SK-N-SH (cell line): ENCODE measurements around the gene AUTS2. TPM values are rescaled to one million over a fixed set of nuclear protein-coding genes. Genes with fewer than 3 reads are reported as not detected.

Experiments
- CTCF ChIA-PET: fragments of 300-600, 350-600 bp; formaldehyde crosslinking; extraction: SDS; loops from one replicate; lab custom pipeline; 2021; lab: Yijun Ruan, JAX
- POLR2A ChIA-PET: fragments of 350-600 bp; sonication (Branson Sonifier 250); formaldehyde crosslinking; extraction: SDS; loops from one replicate; lab custom pipeline; 2020; ENCODE audit warnings: antibody characterized with exemption, inconsistent platforms; lab: Yijun Ruan, JAX
- DNase-seq: peaks from one replicate; pipeline ENCODE4 v3.0.0; 2012
- H2AFZ ChIP-seq: fragments of 200-600 bp; sonication (generic); 2 replicates; pipeline ENCODE4 v1.8.1; 2016; ENCODE audit warnings: antibody characterized with exemption, mild to moderate bottlenecking, low read depth
- H3F3A ChIP-seq: fragments of 200-600 bp; sonication (generic); replicated peaks from 2 replicates; pipeline ENCODE3; 2016; ENCODE audit warnings: antibody characterized with exemption, mild to moderate bottlenecking; ENCODE audit not compliant: insufficient read depth
- H3K27ac ChIP-seq, 2 experiments: fragments of 200-500 bp in 1 of 2; fragments of 200-600 bp in 1 of 2; sonication (Bioruptor generic) in 1 of 2; sonication (generic), shearing (Covaris generic) in 1 of 2; 2 replicates each; pipeline versions ENCODE4 v1.5.1 to v1.6.1; 2014 to 2016; ENCODE audit warnings: low read depth in 2 of 2, inconsistent platforms in 1 of 2, low read length in 1 of 2, mild to moderate bottlenecking in 1 of 2, mixed read lengths in 1 of 2
- H3K27me3 ChIP-seq: fragments of 200-600 bp; sonication (generic), shearing (Covaris generic); 2 replicates; pipeline ENCODE4 v1.6.1; 2016; ENCODE audit warnings: mixed run types; ENCODE audit not compliant: insufficient read depth
- H3K36me3 ChIP-seq, 2 experiments: fragments of 200-500 bp in 1 of 2; fragments of 200-600 bp in 1 of 2; sonication (Bioruptor generic) in 1 of 2; sonication (generic) in 1 of 2; replicated peaks in 1 of 2; 2 replicates each; pipeline versions ENCODE3 to v1.5.1; 2014 to 2016; ENCODE audit warnings: low read length in 1 of 2, mild to moderate bottlenecking in 1 of 2; ENCODE audit not compliant: insufficient read depth in 2 of 2, control insufficient read depth in 1 of 2
- H3K4me1 ChIP-seq, 2 experiments: fragments of 200-500 bp in 1 of 2; fragments of 200-600 bp in 1 of 2; sonication (Bioruptor generic) in 1 of 2; sonication (generic), shearing (Covaris generic) in 1 of 2; 2 replicates each; pipeline versions ENCODE4 v1.5.1 to v1.6.1; 2014 to 2016; ENCODE audit warnings: low read depth in 1 of 2, low read length in 1 of 2, mixed run types in 1 of 2; ENCODE audit not compliant: insufficient read depth in 2 of 2, control insufficient read depth in 1 of 2
- H3K4me2 ChIP-seq: fragments of 200-600 bp; sonication (generic), shearing (Covaris generic); 2 replicates; pipeline ENCODE4 v1.6.1; 2017; ENCODE audit warnings: mixed run types
- H3K4me3 ChIP-seq, 2 experiments: fragments of 200-500 bp in 1 of 2; fragments of 200-600 bp in 1 of 2; sonication (Bioruptor generic) in 1 of 2; sonication (generic), shearing (Covaris generic) in 1 of 2; 2 replicates each; pipeline versions ENCODE4 v1.5.1 to v1.8.1; 2014 to 2016; ENCODE audit warnings: low read depth in 2 of 2, inconsistent platforms in 1 of 2, low read length in 1 of 2, mild to moderate bottlenecking in 1 of 2, mixed read lengths in 1 of 2, moderate library complexity in 1 of 2
- H3K79me2 ChIP-seq: fragments of 200-600 bp; sonication (generic); 2 replicates; pipeline ENCODE4 v1.8.1; 2017; ENCODE audit warnings: mild to moderate bottlenecking; ENCODE audit not compliant: insufficient read depth
- H3K9ac ChIP-seq: fragments of 200-600 bp; sonication (generic); 2 replicates; pipeline ENCODE4 v1.6.1; 2017; ENCODE audit warnings: mixed run types
- H3K9me2 ChIP-seq: fragments of 200-600 bp; sonication (generic); 2 replicates; pipeline ENCODE4 v1.6.1; 2017; ENCODE audit warnings: mixed run types
- H3K9me3 ChIP-seq: fragments of 200-600 bp; sonication (generic); 2 replicates; pipeline ENCODE4 v1.6.1; 2017; ENCODE audit warnings: mixed run types, mild to moderate bottlenecking, moderate library complexity
- H4K20me1 ChIP-seq: fragments of 200-600 bp; sonication (generic); 2 replicates; pipeline ENCODE4 v1.6.1; 2017; ENCODE audit warnings: mild to moderate bottlenecking, mixed run types; ENCODE audit not compliant: insufficient read depth
- CHD2 ChIP-seq: fragments of 150-350 bp; IDR thresholded peaks from 2 replicates; pipeline ENCODE4 v1.6.1; 2018; ENCODE audit warnings: low read length; ENCODE audit not compliant: partially characterized antibody
- ELF1 ChIP-seq: IDR thresholded peaks from 2 replicates; pipeline ENCODE4 v1.4.0; 2012
- EP300 ChIP-seq, 2 experiments: IDR thresholded peaks; 2 replicates each; pipeline versions ENCODE4 v1.4.0 to v1.6.1; 2012; ENCODE audit warnings: borderline replicate concordance in 1 of 2, low read depth in 1 of 2, low read length in 1 of 2
- FOXJ3 ChIP-seq: sonication (generic); formaldehyde crosslinking; IDR thresholded peaks from 2 replicates; pipeline ENCODE4 v1.5.1; 2020; ENCODE audit warnings: mild to moderate bottlenecking, missing genetic modification reagents
- FOXM1 ChIP-seq: IDR thresholded peaks from 2 replicates; pipeline ENCODE4 v1.4.0; 2012; ENCODE audit warnings: low read depth, mild to moderate bottlenecking
- GATA2 ChIP-seq: sonication (generic); formaldehyde crosslinking; IDR thresholded peaks from 2 replicates; pipeline ENCODE4 v1.5.0; 2020; ENCODE audit warnings: mild to moderate bottlenecking, missing genetic modification reagents
- MXI1 ChIP-seq: IDR thresholded peaks from 2 replicates; pipeline ENCODE4 v1.6.1; 2012; ENCODE audit warnings: mild to moderate bottlenecking, low read depth, low read length, improper control_type of control experiment
- NFIC ChIP-seq: IDR thresholded peaks from 2 replicates; pipeline ENCODE4 v1.4.0; 2012; ENCODE audit warnings: borderline replicate concordance
- RCOR1 ChIP-seq: fragments of 150-350 bp; IDR thresholded peaks from 2 replicates; pipeline ENCODE4 v1.6.1; 2017; ENCODE audit warnings: antibody characterized with exemption, low read length
- RFX5 ChIP-seq: IDR thresholded peaks from 2 replicates; pipeline ENCODE4 v1.6.1; 2012; ENCODE audit warnings: mild to moderate bottlenecking, improper control_type of control experiment, low read length
- RXRA ChIP-seq: IDR thresholded peaks from 2 replicates; pipeline ENCODE4 v1.4.0; 2012; ENCODE audit warnings: low read depth, mild to moderate bottlenecking, borderline replicate concordance
- SIN3A ChIP-seq: IDR thresholded peaks from 2 replicates; pipeline ENCODE4 v1.6.1; 2012; ENCODE audit warnings: low read depth, mild to moderate bottlenecking, low read length, moderate library complexity, borderline replicate concordance
- TCF12 ChIP-seq: IDR thresholded peaks from 2 replicates; pipeline ENCODE4 v1.4.0; 2012
- USF2 ChIP-seq: fragments of 150-350 bp; IDR thresholded peaks from 2 replicates; pipeline ENCODE4 v1.6.1; 2017; ENCODE audit warnings: antibody characterized with exemption, low read length, low read depth, borderline replicate concordance
- WGBS: methylation state at CpG from one replicate; pipeline ENCODE4 v1.1.6; 2017; ENCODE audit warnings: low lambda C conversion rate; 5-methylcytosine and 5-hydroxymethylcytosine counted together
- polyA plus RNA-seq, 3 experiments: library from polyadenylated mRNA; depleted of rRNA; stranded (reverse); fragments of >200 nt; gene quantifications; 2 replicates each; pipeline ENCODE4 v1.2.3, GENCODE V29; 2012
- TF ChIP-seq, protein P1 (sequence below): IDR thresholded peaks from 2 replicates; pipeline ENCODE4 v1.4.0; 2012; ENCODE audit warnings: low read depth, borderline replicate concordance
- TF ChIP-seq, protein P2 (sequence below): IDR thresholded peaks from 2 replicates; pipeline ENCODE4 v1.6.1; 2012; ENCODE audit warnings: mild to moderate bottlenecking, low read depth, low read length, moderate library complexity

Gene AUTS2
- polyA plus RNA-seq, 1 of the 3 experiments (the other 2 are of a cell fraction), result 15.6 TPM

DNA sequence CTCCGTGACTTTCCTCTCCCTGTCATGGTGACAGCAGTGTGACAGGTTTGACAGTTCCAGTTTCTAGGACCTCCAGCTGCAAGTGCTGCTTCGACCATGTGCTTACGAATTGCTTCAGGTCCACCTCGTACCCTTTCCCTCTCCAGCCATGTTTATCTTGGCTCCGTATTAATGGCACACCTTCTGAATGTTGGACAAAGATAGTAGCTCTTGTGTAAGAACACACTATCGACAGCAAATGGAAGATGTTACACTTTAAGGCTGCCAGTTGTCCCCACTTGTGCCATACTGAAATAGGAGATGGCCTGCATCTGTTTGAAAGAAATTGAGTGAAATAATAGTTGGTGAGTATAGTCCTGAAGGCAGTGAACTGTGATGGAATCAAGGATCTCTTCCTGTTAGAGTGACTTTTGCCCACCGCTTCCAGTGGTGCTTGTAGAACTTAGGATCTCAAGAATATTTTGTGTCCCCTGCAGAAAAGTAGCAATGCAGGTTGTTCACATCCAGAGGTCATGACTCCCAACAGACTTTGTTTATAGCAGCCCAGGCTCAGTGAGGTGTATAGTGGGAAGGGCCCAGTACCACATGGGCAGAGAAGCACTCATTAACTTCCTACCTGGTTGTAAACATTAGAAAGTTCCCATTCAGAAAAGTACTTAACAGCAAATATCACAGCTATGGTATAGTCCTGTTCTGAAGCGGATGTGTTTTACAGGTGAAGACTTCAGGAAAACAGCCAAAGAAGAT, 904.0 kb downstream of the AUTS2 start:
- no peaks in the 10 kb centered on the region for H3K79me2 ChIP-seq
- POLR2A ChIA-PET, result no interaction called here

More for the DNA sequence above, 904.0 kb downstream of the AUTS2 start:
- TF ChIP-seq MXI1 (no peak), RFX5 (no peak), GATA2 (CRISPR knock-in tag) (no peak), TCF12 (no peak), CHD2 (no peak), USF2 (no peak), SIN3A (no peak), NFIC (no peak), FOXM1 (no peak), ELF1 (no peak), EP300 (IDR thresholded peaks at IDR 0.05; ENCODE audit: borderline replicate concordance in 1 of 2, low read depth in 1 of 2, low read length in 1 of 2) (no peak), FOXJ3 (CRISPR knock-in tag) (no peak), RXRA (no peak), RCOR1 (no peak)
- TF ChIP-seq, protein P1, sequence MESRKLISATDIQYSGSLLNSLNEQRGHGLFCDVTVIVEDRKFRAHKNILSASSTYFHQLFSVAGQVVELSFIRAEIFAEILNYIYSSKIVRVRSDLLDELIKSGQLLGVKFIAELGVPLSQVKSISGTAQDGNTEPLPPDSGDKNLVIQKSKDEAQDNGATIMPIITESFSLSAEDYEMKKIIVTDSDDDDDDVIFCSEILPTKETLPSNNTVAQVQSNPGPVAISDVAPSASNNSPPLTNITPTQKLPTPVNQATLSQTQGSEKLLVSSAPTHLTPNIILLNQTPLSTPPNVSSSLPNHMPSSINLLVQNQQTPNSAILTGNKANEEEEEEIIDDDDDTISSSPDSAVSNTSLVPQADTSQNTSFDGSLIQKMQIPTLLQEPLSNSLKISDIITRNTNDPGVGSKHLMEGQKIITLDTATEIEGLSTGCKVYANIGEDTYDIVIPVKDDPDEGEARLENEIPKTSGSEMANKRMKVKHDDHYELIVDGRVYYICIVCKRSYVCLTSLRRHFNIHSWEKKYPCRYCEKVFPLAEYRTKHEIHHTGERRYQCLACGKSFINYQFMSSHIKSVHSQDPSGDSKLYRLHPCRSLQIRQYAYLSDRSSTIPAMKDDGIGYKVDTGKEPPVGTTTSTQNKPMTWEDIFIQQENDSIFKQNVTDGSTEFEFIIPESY, result no peak
- TF ChIP-seq, protein P2, sequence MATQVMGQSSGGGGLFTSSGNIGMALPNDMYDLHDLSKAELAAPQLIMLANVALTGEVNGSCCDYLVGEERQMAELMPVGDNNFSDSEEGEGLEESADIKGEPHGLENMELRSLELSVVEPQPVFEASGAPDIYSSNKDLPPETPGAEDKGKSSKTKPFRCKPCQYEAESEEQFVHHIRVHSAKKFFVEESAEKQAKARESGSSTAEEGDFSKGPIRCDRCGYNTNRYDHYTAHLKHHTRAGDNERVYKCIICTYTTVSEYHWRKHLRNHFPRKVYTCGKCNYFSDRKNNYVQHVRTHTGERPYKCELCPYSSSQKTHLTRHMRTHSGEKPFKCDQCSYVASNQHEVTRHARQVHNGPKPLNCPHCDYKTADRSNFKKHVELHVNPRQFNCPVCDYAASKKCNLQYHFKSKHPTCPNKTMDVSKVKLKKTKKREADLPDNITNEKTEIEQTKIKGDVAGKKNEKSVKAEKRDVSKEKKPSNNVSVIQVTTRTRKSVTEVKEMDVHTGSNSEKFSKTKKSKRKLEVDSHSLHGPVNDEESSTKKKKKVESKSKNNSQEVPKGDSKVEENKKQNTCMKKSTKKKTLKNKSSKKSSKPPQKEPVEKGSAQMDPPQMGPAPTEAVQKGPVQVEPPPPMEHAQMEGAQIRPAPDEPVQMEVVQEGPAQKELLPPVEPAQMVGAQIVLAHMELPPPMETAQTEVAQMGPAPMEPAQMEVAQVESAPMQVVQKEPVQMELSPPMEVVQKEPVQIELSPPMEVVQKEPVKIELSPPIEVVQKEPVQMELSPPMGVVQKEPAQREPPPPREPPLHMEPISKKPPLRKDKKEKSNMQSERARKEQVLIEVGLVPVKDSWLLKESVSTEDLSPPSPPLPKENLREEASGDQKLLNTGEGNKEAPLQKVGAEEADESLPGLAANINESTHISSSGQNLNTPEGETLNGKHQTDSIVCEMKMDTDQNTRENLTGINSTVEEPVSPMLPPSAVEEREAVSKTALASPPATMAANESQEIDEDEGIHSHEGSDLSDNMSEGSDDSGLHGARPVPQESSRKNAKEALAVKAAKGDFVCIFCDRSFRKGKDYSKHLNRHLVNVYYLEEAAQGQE, result no peak
- DNase-seq, result no peak
- Histone ChIP-seq H3K9me2 (no peaks in the 10 kb centered on the region), H3F3A (no peaks in the 10 kb centered on the region), H4K20me1 (no peaks in the 10 kb centered on the region), H3K9ac (no peak overlapping the region), H3K36me3 (no peaks in the 10 kb centered on the region), H2AFZ (no peak overlapping the region), H3K27me3 (no peaks in the 10 kb centered on the region), H3K27ac (no peak overlapping the region), H3K4me1 (peaks cover 4 to 30% of the 10 kb centered on the region in 2 experiments; a peak in 2 of 4 replicates), H3K9me3 (no peaks in the 10 kb centered on the region), H3K4me2 (no peak overlapping the region), H3K4me3 (no peak overlapping the region)
- 82% methylated on average over 8 of the region's 8 CpGs for WGBS
- CTCF ChIA-PET, result interaction anchor here (0.7 to 7.4 kb wide), 6 partner anchors 9 to 462 kb away, joined by 3 to 88 read pairs (median 4); no protein-coding TSS in a partner anchor
